Middle frontal gyrus (tissue), 1 donor: ENCODE data around the gene GAS6.
"Not testable (repeated sequence)": the region's sequence is repeated elsewhere in the genome, so short reads cannot be mapped to it uniquely, and the experiment has no call there.

ENCODE experiments used
- DNase-seq: peaks from one replicate; pipeline ENCODE4 v3.0.0-alpha.2; 2015; ENCODE audit warnings: low spot score; ENCODE audit errors: extremely low spot score

Gene GAS6

DNA sequence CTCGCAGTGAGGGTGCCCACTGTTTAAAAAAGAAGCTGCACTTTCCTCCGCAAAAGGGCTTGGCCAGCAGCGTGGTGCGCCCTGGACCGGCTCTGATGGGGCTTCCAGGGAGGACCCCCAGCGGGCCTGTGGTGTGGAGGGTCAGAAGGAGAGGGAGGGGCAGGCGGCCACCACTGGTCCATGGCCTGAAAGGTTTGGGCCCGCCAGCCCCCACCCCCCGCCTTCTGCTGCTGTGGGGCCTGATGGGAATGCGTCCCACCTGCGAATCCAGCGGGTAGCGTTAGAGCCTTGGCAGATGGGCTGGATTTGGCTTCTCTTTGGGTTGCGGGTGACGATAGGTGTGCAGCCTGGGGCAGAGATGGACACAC is 70.2 kb downstream of the GAS6 start:
- DNase-seq: no peak

DNA sequence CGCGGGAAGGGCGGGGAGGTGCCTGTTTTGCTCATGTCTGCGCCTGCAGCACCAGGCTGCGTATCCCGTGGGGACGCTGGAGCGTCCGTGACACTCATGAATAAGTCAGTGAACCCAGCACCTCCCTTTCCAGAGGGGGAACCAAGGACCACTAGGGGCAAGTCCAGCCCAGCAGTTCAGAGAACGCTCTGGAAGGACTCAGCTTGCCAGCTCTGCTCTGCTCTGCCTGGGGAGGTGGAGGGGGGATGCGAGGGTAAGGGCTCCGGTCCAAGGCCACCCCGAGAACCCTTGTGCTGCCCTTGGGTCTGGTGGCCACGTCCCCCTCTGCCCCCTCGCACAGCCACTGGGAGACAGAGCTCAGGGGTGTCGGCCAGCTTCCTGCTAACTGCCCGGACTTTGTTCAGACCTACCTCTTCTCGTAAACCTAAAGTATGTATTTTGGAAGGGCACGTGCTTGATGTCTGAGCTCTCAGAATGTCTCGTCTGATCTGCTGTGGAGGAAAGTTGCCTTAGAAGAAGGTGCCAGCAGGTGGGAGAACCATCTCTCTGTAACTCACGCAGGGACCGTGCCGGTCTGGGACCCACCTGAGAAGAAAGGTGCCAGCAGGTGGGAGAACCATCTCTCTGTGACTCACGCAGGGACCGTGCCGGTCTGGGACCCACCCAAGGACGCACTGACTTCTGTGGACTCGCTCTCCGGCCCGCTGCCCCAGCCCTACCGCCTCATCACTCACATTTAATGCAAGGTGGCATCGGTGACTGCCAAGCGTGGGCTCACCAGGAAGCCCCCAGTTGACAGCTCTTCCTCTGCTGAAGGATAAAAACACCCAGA is 70.8 kb downstream of the GAS6 start:
- DNase-seq: no peak

DNA sequence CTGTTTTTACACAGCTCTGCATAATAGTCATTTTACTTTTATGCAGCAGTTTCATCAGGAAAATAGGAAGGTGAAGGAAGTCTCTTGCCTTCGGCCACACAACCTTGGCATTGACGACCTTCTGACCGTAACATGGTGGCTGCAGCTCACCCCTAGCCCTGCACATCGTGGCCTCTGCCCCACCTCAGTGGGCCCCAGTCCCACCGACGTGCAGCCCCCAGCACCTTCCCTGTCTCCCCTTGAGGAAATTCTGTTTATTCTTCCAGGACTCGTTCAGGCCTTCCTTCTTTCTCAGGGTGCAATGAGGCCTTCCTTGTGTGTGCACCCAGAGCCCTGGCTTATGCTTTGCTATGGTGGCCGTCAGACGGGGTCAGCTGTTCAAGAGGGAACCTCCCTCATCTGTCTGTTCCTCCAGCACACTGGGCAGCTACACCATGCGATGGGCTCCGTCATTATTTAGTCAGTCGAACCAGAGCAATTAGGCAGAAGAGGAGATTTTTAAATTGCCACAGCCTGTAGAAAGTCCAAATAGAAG is 71.6 kb downstream of the GAS6 start:
- DNase-seq: no peak

DNA sequence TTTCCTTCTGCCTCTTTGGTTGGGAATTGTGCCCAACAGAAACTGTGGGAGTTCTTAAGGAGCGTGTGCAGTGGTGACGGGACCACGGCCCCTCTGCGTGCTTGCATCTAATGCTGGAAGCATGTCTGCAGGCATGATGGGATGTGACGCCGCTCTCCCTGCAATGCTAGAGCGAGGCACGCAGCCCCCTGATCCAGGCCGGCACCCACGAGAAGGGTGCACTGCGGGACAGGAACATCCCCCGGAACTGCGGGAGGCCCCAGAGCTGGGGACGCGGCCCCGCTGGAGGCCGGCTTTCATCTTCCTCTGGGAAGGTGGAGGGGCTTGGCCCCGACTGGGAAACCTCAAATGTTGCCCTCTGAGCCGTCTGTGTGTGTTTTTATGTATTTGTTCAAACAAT is 72.1 kb downstream of the GAS6 start:
- no peak for DNase-seq

DNA sequence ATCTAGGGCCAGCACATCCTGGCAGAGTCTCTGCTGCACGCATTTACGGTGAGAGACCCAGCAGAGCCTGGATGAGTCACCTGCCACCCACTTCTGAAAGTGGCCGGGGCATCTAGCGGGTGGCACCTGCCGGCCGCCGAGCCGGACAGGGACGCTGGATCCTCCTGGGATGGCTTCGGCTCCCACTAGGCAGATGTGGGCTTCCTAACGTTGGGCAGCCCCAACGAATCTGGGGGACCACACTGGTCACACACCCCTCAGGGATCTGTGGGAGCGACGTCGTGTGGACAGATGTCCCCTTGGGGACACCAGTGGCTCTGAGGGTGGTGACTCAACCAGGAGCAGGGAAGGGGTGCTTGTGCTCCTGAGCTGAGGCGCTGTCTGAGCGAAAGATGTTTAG is 72.7 kb downstream of the GAS6 start:
- no peak for DNase-seq

DNA sequence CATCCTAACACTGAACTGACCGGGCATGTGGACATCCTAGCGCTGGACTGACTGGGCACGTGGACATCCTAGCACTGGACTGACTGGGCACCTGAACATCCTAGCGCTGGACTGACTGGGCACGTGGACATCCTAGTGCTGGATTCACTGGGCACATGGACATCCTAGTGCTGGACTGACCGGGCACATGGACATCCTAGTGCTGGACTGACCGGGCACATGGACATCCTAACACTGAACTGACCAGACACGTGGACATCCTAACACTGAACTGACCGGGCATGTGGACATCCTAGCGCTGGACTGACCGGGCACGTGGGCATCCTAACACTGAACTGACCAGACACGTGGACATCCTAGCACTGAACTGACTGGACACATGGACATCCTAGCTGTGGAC is 73.9 kb downstream of the GAS6 start:
- not testable (repeated sequence) for DNase-seq

DNA sequence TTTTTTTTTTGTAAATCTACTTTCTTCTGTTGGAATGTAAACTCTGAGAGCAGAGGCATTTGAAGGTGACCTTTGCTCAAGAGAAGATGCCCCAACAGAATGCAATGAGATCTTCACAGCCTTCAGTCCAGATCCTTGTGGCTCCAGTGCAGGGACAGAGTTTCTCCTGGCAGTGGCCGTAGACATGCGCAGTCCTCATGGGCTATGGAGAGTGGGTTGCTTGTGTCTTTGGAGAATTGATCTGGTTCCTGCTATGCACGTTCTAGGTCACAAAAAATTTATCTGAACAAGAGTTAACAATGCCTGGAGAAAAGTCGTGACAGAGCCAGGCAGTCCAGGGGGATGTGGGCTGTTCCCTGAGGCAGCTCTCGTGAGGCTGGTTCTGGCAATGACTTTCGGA is 74.7 kb downstream of the GAS6 start:
- DNase-seq: no peak

DNA sequence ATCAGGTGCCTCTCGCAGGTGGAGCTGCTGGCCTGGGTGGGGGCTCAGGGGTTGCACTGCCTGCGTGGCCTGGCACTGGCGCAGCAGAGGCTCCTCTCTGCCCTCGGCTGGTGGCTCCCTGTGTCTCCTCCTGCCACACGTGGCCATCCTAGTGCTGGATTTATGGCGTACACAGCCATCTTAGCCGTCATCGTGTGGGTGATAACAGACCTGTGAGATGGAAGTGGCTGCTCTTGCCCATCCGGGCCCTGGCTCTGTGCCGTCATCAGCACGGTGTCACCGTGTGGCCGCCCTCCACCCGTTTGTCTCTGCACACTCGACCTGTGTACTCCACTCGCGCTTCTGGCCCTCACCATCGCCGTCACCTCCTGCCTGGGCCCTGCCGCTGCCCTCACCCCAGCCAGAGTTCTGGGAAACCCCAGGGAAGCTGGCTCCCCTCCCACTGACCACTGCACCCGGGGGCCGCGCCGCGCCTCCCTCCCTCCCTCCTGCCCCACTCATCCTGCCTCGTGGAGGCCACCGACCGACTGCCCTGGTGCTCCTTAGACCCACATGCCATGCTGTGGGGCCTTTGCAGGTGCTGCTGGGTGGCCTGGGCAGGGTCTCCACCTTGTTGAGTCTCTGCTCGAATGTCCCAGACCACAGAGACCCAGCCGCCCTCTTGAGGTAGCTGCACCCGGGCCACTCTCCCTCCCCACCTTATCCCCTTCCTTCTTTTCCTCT is 75.3 kb downstream of the GAS6 start:
- DNase-seq: no peak

DNA sequence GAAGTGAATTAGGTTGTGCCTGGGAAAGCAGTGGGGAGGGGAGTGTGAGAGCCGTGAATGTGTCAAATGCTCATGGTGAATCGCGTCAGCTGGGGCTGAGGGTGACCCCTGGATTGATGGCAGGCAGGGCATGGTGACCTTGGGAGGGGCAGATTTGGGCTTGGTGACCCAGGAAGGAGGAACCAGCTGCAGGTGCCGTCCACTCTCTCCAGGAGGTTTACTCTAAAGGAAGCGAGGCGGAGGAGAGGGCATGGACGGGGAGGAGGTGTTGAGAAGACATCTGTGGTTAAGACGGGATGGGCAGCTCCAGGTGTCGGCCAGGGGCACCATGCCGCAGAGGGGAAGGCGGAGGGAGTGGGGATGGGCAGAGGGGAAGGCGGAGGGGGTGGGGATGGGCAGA is 76.2 kb downstream of the GAS6 start:
- no peak for DNase-seq

DNA sequence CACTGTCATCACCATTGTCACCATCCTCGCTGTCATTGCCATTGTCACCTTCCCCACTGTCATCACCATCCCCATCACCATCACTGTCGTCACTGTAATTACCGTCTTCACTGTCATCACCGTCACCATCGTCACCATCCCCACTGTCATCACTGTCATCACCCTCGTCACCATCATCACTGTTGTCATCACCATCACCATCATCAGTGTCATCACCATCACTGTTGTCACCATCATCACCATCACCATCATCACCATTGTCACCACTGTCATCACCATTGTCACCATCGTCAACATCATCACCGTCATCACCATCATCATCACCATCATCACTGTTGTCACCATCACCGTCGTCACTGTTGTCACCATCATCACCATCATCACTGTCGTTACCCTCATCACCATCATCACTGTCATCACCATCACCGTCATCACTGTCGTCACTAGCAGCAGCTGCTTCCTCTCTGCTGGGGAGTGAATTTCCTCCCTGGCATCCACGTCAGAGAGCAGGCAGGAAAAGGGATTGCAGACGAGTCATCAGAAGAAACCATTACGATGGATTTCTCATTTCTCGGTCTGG is 77.5 kb downstream of the GAS6 start:
- no peak for DNase-seq

DNA sequence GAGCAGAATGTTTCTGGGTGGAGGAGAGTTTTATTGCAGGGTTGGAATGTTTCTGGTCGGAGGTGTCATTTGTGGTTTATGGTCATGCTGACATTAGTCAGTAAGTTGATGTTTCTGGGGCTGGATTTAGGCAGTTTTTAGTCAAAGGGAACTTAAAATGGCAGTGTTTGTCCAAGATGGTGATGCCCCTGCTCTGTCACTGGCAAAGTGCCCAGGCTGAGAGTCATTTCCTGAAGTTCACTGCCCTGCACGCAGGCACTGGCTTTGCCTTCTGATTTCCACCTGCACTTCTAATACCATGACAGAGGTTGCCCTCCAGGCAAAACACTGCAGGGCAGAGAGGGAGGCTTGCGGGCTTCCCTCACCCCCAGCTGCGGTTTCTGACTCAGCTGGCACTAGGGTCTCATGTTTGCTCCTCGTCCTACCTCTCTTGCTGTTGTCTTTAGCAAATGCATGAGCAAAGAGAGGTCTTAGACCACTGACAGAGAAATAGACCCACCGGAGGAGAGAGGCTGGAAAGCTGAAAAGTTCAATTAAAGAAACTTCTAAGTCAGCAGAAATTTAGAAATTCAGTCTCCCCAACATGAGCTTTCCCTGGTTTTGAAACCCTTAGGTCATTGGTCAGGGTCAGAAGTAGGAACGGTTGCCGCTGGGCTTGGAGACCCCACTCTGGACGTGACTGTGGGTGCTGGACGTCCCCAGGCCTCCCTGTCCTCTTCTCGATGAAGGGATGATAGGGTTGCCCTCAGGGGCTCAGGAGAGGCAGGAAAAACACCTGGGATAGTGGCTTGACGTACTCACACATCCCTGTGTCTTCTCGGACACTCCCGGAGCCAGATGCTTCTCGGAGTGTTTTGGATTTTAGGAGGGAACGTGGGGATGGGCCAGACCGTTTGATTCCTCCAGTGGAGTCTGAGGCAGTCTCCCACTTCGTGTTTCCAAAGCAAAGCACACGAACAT is 78.5 kb downstream of the GAS6 start:
- no peak for DNase-seq

DNA sequence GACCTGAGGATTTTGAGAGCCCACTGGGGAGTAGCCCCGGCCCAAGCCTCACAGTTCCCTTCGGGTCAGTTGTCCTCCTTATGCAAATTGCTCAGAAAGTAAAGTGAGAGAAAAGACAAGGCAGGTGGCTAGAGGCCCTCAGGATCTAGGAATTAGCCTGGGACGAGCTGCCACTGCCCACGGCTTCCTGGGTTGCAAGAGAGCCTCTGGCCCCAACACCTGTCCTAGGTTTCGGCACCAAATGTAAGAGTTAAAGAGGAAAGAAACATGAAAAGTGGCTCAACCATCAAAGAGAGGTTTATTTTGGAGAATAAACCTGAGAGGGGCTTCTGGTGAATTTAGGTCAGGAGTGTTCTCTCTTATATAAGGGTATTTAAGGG is 79.2 kb downstream of the GAS6 start:
- DNase-seq: no peak

DNA sequence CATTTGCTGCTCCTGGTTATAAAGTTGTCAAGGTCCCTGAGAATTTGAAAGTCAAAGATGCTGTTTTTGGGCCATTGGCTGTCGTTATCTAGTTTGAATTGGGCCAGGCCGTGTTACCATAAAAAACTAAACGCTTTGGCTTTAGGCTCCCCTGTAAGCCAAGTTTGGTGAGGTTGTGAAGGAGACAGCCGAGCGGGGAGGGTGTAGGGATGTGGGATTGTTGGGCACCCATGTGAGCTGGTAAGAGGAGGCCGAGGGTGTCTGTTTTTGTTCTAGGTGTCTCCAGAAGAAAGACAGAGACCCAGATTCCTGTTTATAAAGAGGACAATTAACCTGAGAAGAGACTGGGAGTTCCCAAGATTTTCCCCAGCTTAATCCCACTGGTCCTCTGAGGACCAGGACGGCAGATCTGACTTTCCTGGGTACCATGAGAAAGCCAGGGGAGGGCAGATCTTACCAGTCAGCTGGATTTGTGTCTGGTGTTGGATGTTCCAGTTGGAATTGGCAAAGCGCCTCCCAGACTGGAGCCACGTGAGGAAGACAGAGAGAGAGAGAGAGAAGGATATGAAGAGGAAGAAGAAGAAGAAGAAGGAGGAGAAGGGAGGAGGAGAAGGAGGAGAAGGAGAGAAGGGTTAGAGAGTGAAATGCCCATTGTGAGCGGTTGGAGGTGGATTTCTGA is 79.8 kb downstream of the GAS6 start:
- no peak for DNase-seq

DNA sequence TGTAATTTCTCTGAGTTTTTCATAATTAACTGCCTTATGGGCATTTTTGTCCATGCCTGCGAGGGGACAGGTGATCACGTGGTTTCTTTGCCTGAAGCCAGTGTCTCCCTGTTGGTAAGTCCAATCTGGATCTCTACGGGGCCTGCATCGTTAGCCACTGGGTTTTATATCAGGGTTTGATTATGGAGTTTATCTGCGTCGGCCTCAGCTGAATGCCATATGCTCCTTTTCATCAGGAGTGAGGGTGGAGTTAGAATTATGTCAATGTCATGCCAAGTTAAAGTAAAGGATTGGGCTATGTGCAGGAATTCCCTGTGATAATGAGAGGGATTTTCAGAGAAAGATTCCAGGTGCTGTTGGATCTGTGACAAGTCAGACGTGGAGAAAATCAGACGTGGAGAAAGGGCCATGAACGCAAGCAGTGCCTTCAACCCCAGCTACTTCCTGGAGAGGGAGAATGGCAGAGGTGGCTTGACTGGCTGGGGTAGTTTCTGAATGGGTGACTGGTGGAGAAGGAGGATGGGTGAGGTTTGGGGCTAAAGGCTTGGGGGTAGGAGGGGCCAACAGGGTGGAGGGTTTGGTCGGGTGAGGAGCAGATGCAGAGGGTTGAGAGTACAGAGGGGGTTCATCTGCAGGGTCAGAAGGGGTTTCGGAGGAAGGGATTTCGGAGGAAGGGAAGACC is 80.5 kb downstream of the GAS6 start:
- no peak for DNase-seq

DNA sequence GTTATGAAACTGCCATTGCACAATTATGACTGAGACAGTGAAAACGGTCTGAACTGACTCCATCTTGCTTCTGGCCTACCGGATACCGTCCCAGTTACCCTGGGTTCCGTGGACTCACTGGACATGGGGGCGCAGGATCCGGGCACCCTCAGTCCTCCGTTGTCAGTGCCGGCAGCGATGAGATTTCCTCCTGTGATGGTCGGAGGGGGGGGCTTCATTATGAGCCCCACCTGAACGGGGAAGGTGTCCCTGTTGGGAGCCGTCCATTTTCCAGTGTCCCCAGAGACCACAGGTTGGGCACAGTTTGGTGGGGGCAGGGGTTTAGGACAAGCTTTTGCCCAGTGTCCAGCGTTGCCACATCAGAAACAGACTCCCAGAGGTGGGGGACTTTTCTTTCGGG is 81.4 kb downstream of the GAS6 start:
- no peak for DNase-seq

DNA sequence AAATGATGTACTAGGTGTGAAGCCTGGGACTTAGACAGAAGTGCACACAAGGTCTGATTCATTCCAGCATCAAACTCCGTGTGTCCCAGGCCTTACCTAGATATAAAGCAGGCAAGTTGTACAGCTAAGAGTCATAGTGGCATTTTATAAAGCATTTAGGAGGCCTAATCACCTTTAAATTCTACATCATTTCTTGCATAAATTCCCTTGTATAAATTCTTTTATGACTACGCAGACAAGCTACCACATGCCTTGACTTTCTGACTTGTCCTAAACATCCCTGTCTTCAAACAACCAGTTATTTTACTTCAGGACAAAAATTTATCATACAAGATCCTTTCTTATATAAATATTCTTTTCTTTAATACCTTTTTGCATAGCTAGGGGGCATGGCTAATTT is 82.3 kb downstream of the GAS6 start:
- no peak for DNase-seq

DNA sequence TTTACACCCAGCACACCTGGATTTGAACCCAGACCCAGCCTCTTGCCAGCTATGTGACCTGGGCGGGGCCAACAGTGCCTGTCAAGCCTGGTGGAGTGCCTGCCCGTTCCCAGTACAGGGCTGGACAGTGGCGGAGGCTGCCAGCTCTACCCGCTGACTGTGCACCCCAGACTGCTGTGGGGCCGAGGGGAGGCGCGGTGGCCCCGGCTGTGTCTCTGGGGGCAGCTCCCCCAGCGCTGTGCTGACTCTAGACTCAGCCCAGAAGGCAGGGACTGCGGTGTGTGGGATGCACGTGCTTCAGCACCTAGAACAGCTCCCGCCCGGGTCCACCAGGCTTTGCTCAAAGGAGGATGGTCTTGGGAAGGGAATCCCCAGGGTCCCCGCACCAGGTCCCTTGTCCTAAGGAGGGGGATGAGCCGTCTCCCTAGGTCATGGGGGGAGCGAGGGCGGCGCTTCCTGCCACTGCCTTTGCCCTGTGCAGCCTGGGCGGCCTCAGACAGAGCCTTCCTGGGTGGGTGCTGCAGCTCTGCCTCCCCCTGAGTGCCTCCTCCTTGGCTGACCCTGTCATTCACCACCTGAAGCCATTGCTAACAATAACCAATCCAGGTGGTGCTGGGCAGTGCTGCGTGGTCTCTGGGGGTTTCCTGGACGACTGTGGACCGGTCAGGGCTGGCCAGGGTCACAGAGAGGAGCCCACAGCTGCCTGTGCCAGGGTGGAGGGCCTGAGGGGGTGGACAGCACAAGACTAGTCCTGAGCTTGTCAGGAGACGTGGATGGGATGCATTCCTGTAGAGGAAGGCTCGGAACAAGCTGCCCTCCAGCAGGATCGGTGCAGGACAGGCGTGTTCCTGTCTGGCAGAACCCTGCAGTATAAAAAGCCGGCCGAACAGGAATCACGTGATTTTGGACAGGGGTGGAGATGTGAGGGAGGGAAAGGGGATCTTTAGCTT is 86.3 kb downstream of the GAS6 start:
- DNase-seq: no peak

DNA sequence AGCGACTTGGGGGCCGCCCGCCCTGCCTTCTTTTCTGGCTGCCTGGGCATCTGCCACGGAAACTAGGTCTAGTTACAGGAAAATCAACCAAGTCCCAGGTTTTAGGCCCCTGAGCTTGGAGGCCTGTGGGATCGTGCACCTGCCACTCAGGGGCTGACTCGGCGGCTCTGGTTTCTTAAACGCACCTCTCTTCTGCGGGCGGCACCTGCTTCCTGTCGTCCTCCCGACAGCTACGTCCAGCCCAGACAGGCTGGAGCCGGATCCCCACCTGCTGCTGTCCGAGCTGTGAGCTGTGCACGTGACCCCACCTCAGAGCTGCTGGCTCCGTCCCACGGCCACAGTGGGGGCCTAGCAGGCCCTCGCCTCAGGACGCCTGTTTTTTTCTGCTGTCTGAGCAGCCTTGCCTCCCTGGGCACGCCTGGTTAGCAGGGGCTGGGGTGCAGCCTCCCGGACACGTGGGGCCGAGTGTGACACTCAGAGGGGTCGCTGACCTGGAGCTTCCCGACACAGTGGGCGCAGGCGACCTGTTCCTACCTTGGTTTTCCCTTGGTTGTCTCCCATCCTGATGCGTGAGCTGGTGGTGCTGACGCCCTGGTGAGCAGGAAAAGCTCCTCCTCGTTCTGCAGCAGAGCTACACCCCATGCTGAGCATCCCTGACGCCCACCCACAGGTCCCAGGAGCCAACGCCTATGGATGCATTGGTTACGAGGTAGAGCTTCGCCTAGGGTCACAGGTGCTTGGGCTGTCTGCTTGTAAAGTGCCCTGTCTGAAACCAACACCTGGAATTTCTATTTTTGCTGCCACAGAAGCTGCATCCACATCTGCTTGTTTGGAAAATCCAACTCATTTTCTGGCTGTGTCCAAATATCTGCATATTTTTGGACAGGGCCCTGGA is 87.4 kb downstream of the GAS6 start:
- no peak for DNase-seq
